K562 (cell line): ENCODE results near the gene CISD3. TPM values are rescaled to one million over a fixed set of nuclear protein-coding genes. Genes with fewer than 3 reads are reported as not detected.

Source experiments
- BRD4 ChIP-seq: fragments of 200-600 bp; sonication (generic); IDR thresholded peaks from 2 replicates; pipeline ENCODE4 v1.6.1; 2017; ENCODE audit warnings: inconsistent platforms
- FUS ChIP-seq: fragments of 200-400 bp; formaldehyde crosslinking; optimal IDR thresholded peaks from 2 replicates; pipeline ENCODE3; 2017; ENCODE audit warnings: low read depth, low read length
- GATAD2B ChIP-seq: fragments of 450-650 bp; IDR thresholded peaks from 2 replicates; pipeline ENCODE4 v1.6.1; 2017; ENCODE audit warnings: mild to moderate bottlenecking, borderline replicate concordance
- GTF2B ChIP-seq: IDR thresholded peaks from 2 replicates; pipeline ENCODE4 v1.6.1; 2011; ENCODE audit not compliant: insufficient read length; ENCODE audit errors: extremely low read depth
- HDAC1 ChIP-seq, 2 experiments: fragments of 450-650 bp; IDR thresholded peaks; 2 replicates each; pipeline ENCODE4 v1.6.1; 2016 to 2017; ENCODE audit warnings: inconsistent platforms in 1 of 2, mild to moderate bottlenecking in 1 of 2, moderate library complexity in 1 of 2
- KAT2B ChIP-seq: IDR thresholded peaks from one replicate; pipeline ENCODE4 v1.6.1; 2012; ENCODE audit warnings: low read depth, mild to moderate bottlenecking, control low read depth, inconsistent platforms, low read length, moderate library complexity
- KDM4B ChIP-seq, 2 experiments: fragments of 450-650 bp in 1 of 2; sonication (generic) in 1 of 2; IDR thresholded peaks; 2 replicates each; pipeline ENCODE4 v1.6.1; 2016 to 2017; ENCODE audit warnings: borderline replicate concordance in 2 of 2, antibody characterized with exemption in 1 of 2, low read depth in 1 of 2, mild to moderate bottlenecking in 1 of 2
- KLF10 ChIP-seq: fragments of 250-450 bp; sonication (Bioruptor Pico); IDR thresholded peaks from 2 replicates; pipeline ENCODE4 v1.6.1; 2021; ENCODE audit warnings: matching md5 sums
- LARP7 ChIP-seq: fragments of 450-650 bp; IDR thresholded peaks from 2 replicates; pipeline ENCODE4 v1.6.1; 2016
- MCM2 ChIP-seq: fragments of 450-650 bp; IDR thresholded peaks from 2 replicates; pipeline ENCODE4 v1.6.1; 2017; ENCODE audit warnings: low read depth, mild to moderate bottlenecking
- MITF ChIP-seq: IDR thresholded peaks from 2 replicates; pipeline ENCODE4 v1.6.1; 2014; ENCODE audit warnings: antibody characterized with exemption
- PPARD ChIP-seq: fragments of 250-450 bp; sonication (Bioruptor Pico); IDR thresholded peaks from 2 replicates; pipeline ENCODE4 v1.8.0; 2022; ENCODE audit warnings: inconsistent platforms, mild to moderate bottlenecking, moderate library complexity
- TEAD1 ChIP-seq, 2 experiments: fragments of 450-650 bp in 1 of 2; sonication (generic) in 1 of 2; formaldehyde crosslinking; IDR thresholded peaks; 2 replicates each; pipeline versions ENCODE4 v1.4.0 to v1.8.0; 2020 to 2022; ENCODE audit warnings: mild to moderate bottlenecking in 2 of 2, missing genetic modification reagents in 1 of 2
- ZNF277 ChIP-seq: fragments of 250-450 bp; sonication (Bioruptor Pico); IDR thresholded peaks from 2 replicates; pipeline ENCODE4 v1.8.0; 2022; ENCODE audit warnings: inconsistent platforms, mild to moderate bottlenecking, moderate library complexity, borderline replicate concordance
- ZNF41 ChIP-seq: fragments of 250-450 bp; sonication (Bioruptor Pico); conservative IDR thresholded peaks from 2 replicates; pipeline ENCODE4 v1.4.0; 2020; ENCODE audit warnings: mild to moderate bottlenecking
- ZNF436 ChIP-seq: fragments of 250-450, 450-650 bp; sonication (Bioruptor Pico); formaldehyde crosslinking; IDR thresholded peaks from 2 replicates; pipeline ENCODE4 v1.7.0; 2020; ENCODE audit warnings: mild to moderate bottlenecking
- polyA plus RNA-seq, 8 experiments: library from polyadenylated mRNA; depleted of rRNA in 4 of 8; stranded (reverse) in 5 of 8; unstranded in 3 of 8; fragments of >200 nt; fragmentation: Nextera tagmentation in 2 of 8; fragmentation: Illumina TruSeq in 1 of 8; extraction: Ambion mirVana in 2 of 8; extraction: Trizol in 1 of 8; gene quantifications; 2 replicates each; pipeline versions ENCODE4 v1.2.1 to v1.2.3, GENCODE V29; 2011 to 2014; ENCODE audit warnings: inconsistent platforms in 1 of 8, missing spikeins in 1 of 8
- total RNA-seq, 7 experiments: library from RNA; depleted of rRNA in 6 of 7; stranded (reverse); fragments of >200 nt in 6 of 7; fragmentation: Illumina TruSeq in 2 of 7; extraction: Trizol in 2 of 7; gene quantifications; 2 replicates each; pipeline versions ENCODE4 v1.2.1 to v1.2.3, GENCODE V29; 2011 to 2021; ENCODE audit warnings: low replicate concordance in 1 of 7
- TF ChIP-seq, protein P1 (sequence below): sonication (generic); formaldehyde crosslinking; IDR thresholded peaks from 2 replicates; pipeline ENCODE4 v1.4.0; 2020; ENCODE audit warnings: mild to moderate bottlenecking, missing genetic modification reagents

Gene CISD3
- total and polyA plus RNA-seq, 9 of the 15 experiments (the other 6 are each of a cell fraction or from before 2014, with no cell fraction given): 5.0 to 60.7 (median 15.7) TPM

DNA sequence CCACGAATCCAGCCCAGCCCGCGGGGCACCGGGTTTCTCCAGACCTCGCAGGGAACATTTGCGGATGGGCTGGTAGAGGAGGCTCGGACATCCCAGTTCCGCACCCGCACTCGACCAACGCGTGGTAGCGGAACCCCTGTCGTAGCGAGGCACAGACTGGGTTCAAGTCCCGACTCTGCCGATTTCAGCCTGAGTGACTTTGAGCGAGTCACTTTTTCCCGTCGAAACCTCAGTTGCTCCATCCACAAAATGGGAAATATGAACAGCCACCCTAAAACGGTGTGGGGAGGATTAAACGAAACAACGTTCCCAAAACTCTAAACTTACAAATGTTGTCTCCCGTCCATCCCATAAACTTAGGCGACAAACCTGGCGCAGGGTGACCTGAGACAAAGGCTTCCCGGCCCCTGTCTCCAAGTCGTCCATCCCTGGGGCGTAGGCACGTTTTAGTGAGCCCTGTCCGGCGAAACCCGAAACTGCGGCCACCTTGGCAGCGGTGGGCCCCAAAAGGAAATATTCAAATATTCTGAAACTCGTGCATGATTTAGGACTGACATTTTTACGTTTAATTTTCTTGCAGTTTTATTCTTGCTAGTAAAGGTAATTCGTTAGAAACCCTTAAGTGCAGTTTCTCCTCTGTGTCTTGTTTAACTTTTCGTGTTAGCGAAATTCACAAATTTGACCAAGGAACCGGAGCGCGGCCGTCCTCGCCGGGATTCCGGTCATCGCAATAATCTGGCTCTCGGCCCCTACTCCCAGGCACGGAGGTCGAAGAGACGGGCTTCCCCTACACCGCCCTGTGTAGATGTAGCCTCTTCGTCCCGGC lies 27.0 kb upstream of the CISD3 start (continued):
- TF ChIP-seq, protein P1, sequence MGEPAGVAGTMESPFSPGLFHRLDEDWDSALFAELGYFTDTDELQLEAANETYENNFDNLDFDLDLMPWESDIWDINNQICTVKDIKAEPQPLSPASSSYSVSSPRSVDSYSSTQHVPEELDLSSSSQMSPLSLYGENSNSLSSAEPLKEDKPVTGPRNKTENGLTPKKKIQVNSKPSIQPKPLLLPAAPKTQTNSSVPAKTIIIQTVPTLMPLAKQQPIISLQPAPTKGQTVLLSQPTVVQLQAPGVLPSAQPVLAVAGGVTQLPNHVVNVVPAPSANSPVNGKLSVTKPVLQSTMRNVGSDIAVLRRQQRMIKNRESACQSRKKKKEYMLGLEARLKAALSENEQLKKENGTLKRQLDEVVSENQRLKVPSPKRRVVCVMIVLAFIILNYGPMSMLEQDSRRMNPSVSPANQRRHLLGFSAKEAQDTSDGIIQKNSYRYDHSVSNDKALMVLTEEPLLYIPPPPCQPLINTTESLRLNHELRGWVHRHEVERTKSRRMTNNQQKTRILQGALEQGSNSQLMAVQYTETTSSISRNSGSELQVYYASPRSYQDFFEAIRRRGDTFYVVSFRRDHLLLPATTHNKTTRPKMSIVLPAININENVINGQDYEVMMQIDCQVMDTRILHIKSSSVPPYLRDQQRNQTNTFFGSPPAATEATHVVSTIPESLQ: no peak
- TF ChIP-seq MITF (no peak), ZNF41 (CRISPR knock-in tag) (no peak), GATAD2B (no peak), MCM2 (no peak), HDAC1 (IDR thresholded peaks at IDR 0.05) (no peak), TEAD1 (CRISPR knock-in tag; IDR thresholded peaks at IDR 0.05) (no peak), ZNF277 (CRISPR knock-in tag) (no peak), PPARD (CRISPR knock-in tag) (no peak), GTF2B (no peak), KAT2B (no peak), FUS (no peak), KDM4B (IDR thresholded peaks at IDR 0.05; ENCODE audit: borderline replicate concordance in 2 of 2, low read depth in 1 of 2) (no peak), ZNF436 (CRISPR knock-in tag) (no peak), KLF10 (CRISPR knock-in tag) (no peak), LARP7 (no peak), BRD4 (no peak)
